Embryonic facial prominence (tissue), 1 donor: ENCODE results near the gene GNS.

Experiments
- DNase-seq: peaks from one replicate; pipeline ENCODE4 v3.0.0-alpha.2; 2016; ENCODE audit errors: extremely low spot score

GNS gene

DNA sequence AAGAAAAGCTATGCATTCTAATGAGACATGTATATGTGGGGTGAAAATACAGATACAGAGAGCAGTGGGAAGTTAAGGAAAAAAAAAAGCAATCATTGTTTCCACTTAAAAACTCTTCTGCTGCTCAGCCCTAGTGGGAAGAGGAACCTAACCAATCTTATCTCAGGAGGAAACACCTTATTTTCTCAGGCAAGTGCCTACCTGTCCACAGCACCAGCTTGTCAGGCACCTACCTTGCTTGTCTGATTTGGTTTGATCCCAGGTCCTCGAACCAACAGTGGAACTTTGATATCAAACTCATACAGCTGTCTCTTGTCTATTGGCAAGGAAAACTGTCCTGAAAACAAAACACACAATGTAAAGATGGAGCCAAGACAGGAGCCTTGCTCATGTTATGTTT is 22.4 kb downstream of the GNS start:
- DNase-seq = no peak

GRCh38 chr12:64735442-64735841 is 23.8 kb downstream of the GNS start:
- DNase-seq = no peak

- no peak for DNase-seq
These were observed 25.3 kb downstream of the GNS start for GRCh38 chr12:64733857-64734256.

DNA sequence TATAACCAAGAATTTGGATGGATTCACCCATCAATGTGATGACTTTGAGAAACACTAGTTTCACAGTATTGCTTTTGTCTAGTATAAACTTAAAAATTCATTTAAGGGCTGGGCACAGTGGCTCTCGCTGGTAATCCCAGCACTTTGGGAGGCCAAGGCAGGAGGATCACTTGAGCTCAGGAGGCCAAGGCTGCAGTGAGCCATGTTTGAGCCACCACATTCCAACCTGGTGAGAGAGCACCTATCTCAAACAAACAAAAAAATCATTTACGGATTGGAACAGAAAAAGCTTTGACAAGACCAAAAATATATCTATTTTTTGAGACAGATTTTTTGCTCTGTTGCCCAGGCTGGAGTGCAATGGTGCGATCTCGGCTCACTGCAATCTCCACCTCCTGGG is 27.5 kb downstream of the GNS start:
- no peak for DNase-seq

- DNase-seq = no peak
These were observed 28.6 kb downstream of the GNS start for GRCh38 chr12:64730588-64730969.

DNA sequence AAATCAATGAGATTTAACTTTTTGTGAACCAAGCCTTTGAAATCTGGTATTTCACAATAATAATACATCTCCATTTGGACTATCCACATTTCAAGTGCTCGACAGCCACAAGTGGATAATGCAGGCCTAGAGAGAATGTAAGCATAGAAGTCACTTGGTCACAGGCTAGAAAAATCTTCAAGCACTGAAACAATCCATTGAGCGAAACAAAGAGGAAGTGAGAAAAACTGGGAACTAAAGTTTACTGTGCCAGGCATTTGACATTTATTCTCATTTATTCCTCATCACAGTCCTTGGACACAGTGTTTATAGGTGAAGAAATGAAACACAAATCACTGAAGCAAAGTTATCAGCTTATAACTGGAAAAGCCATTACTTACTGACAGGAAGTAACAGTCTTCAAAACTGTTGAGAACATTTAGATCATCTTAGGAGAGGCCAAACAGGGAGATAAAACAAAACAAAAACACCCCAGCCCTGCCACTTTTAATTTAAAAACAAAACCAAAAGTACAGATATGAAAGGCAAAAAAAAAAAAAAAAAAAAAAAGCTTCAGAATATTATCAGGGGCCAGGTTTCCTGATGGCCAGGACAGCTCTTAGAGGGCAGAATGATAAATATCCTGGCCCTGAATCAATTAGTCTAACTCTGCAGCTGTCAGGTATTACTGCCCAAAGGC is 29.2 kb downstream of the GNS start:
- DNase-seq = no peak

DNA sequence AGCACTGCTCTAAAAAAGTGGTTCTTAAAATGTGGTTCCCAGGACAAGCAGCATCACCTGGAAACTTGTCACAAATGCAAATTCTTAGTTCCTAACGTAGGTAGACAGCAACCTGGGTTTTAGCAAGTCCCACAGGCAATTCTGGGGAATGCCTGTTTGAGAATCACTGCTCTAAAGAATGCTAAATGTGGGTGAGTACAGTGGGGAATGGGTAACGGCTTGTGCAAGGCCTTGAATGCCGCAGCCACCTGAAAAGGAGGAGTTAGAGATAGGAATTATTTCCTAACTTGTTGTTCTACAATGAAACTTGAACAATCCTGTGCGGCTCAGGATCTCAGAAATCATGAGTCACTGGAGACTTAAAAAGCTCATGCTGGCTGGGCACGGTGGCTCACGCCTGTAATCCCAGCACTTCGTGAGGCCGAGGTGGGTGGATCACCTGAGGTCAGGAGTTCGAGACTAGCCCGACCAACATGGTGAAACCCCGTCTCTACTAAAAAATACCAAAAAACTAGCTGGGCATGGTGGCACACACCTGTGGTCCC is 34.9 kb downstream of the GNS start:
- DNase-seq = no peak

DNA sequence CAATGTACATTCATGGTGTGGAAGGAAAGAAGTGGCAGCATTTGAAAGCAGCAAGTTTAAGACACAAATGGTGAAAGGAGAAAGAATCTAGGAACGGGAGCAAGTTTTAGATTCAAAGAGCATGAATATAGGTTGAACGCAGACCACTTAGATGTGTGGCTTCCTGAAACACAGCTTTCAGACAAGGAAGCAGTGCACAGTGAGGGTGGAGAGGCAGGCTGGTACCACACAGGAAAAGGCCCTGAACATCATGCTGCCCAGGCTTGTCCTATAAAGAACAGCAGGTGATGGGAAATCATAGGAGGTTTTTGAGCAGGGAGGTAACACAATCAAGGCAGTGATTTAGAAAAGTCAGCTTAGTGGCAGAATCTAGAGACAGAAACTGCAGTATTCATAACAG is 35.6 kb downstream of the GNS start:
- no peak for DNase-seq

- DNase-seq = no peak
These were observed 36.4 kb downstream of the GNS start for GRCh38 chr12:64722835-64723234.

- no peak for DNase-seq
These were observed 38.3 kb downstream of the GNS start for GRCh38 chr12:64720884-64721283.

- no peak for DNase-seq
These were observed 40.6 kb downstream of the GNS start for GRCh38 chr12:64718649-64719048.

GRCh38 chr12:64716839-64717455 is 42.3 kb downstream of the GNS start:
- DNase-seq = no peak

- DNase-seq = no peak
These were observed 42.8 kb downstream of the GNS start for GRCh38 chr12:64716371-64716770.

- no peak for DNase-seq
These were observed 44.6 kb downstream of the GNS start for GRCh38 chr12:64714551-64714968.

- no peak for DNase-seq
These were observed 45.8 kb downstream of the GNS start for GRCh38 chr12:64713376-64713775.

DNA sequence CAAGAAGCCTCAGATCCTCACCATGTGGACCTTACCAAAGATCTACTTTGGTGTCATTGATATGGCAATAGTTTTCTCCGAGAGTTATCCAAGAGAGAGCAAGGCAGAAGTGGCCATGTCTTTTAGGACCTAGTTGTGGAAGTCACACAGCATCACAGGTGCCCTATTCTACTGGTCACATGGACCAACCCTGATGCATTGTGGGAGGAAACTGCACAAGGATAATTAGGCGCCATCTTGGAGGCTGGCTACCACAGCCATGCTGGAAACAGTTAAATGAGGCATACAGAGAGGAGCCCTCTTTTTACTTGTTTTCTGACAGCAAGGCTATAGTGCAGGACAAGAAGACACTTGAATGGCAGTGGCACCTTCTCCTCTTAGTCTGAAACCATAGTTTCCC is 49.8 kb downstream of the GNS start:
- no peak for DNase-seq

- no peak for DNase-seq
These were observed 51.3 kb downstream of the GNS start for GRCh38 chr12:64707926-64708325.

GRCh38 chr12:64707362-64707761 is 51.8 kb downstream of the GNS start:
- DNase-seq = no peak

DNA sequence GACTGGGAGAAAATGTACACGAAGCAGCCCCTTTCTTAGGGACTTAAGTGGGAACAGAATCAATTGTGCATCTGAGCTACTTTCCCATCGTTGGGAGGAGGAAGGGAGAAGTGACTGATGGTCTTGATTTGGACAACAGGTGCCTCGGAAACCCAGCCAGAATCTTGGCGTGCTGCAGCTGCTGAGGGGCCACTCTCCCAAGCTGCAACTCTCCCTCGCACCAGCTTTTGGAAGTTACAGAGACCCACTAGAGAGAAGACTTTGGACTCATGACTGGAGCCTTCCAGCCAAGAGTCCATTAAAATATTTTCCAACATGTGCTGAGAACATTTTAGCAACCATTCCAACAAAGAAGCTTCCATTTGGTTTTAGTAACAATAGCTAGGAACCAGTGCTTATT is 52.3 kb downstream of the GNS start:
- DNase-seq = no peak

GRCh38 chr12:64706306-64706705 is 52.9 kb downstream of the GNS start:
- DNase-seq = no peak

DNA sequence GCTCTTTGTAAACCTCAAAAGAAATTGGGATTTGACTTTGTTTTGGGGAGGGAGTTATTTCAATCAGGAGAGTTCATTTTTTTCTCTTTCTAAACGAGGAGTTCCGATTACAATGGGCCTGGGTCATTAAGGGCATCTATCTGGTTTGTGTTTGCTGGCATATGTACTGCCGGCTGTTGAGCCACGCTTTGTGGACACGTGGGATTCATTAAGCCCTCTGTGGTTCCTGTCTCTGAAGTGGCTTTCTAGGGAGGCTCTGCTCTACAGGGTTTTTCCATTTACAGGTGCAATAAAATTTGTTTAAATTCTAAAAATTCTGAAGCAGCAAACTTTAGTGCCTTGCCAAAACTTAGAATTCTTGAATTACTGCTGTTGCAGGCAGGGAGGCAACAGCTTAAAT is 57.9 kb downstream of the GNS start:
- no peak for DNase-seq

DNA sequence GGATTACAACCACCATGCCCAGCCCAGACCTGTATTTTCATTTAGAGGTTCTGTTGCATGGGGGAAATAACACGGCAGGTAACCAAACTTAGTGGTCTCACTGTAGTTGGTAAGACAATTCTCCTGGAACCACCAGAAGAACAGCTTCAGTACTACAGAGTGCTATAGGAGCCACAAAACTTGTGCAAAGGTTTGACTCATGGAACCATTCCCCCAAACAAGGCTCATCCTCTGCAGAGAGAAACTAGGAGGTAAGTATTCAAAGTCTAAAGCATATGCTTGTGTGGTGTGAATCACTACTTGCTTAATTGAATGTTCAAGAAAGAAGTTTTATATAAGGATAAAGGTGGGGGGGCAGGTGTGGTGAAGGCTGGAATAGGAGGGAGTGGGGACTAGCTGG is 58.7 kb downstream of the GNS start:
- DNase-seq = no peak

- no peak for DNase-seq
These were observed 59.6 kb downstream of the GNS start for GRCh38 chr12:64699504-64700115.
